ENCODE measurements around the gene MMRN2. TPM values are rescaled to one million over a fixed set of nuclear protein-coding genes. Genes with fewer than 3 reads are reported as not detected.
"Not testable (repeated sequence)": the region's sequence is repeated elsewhere in the genome, so short reads cannot be mapped to it uniquely, and the experiment has no call there.

MMRN2 gene
- polyA plus RNA-seq, 1 donor = 18.5 TPM

GRCh38 chr10:86956195-86956847, 1.1 kb downstream of the MMRN2 start:
- no peak for DNase-seq (ENCODE audit: low read depth)

- DNase-seq (ENCODE audit: low read depth) = no peak
Observed at GRCh38 chr10:86955501-86956194, 1.8 kb downstream of the MMRN2 start.

- no peak for DNase-seq (ENCODE audit: low read depth)
Observed at GRCh38 chr10:86954681-86955500, 2.5 kb downstream of the MMRN2 start.

- DNase-seq (ENCODE audit: low read depth) = no peak
Observed at GRCh38 chr10:86953747-86954680, 3.4 kb downstream of the MMRN2 start.

- DNase-seq (ENCODE audit: low read depth) = not testable (repeated sequence)
Observed at GRCh38 chr10:86952697-86953096, 4.7 kb downstream of the MMRN2 start.

- DNase-seq (ENCODE audit: low read depth) = no peak
Observed at GRCh38 chr10:86952106-86952505, 5.3 kb downstream of the MMRN2 start.

GRCh38 chr10:86951184-86951761, 6.1 kb downstream of the MMRN2 start:
- DNase-seq (ENCODE audit: low read depth) = no peak

GRCh38 chr10:86950349-86950748, 7.1 kb downstream of the MMRN2 start:
- no peak for DNase-seq (ENCODE audit: low read depth)

- not testable (repeated sequence) for DNase-seq (ENCODE audit: low read depth)
Observed at GRCh38 chr10:86947806-86948205, 9.6 kb downstream of the MMRN2 start.

GRCh38 chr10:86946213-86947155, 10.9 kb downstream of the MMRN2 start:
- no peak for DNase-seq (ENCODE audit: low read depth)

GRCh38 chr10:86945361-86946212, 11.8 kb downstream of the MMRN2 start:
- no peak for DNase-seq (ENCODE audit: low read depth)

GRCh38 chr10:86944907-86945306, 12.5 kb downstream of the MMRN2 start:
- no peak for DNase-seq (ENCODE audit: low read depth)

GRCh38 chr10:86944471-86944870, 12.9 kb downstream of the MMRN2 start:
- no peak for DNase-seq (ENCODE audit: low read depth)

- no peak for DNase-seq (ENCODE audit: low read depth)
Observed at GRCh38 chr10:86944031-86944419, 13.4 kb downstream of the MMRN2 start.

- no peak for DNase-seq (ENCODE audit: low read depth)
Observed at GRCh38 chr10:86943316-86944030, 13.9 kb downstream of the MMRN2 start.

GRCh38 chr10:86942441-86943315, 14.7 kb downstream of the MMRN2 start:
- DNase-seq (ENCODE audit: low read depth) = no peak

- no peak for DNase-seq (ENCODE audit: low read depth)
Observed at GRCh38 chr10:86941991-86942421, 15.4 kb downstream of the MMRN2 start.

Data from forelimb muscle (tissue), 1 donor.